Measurements from ENCODE around the gene RBM33.

DNA sequence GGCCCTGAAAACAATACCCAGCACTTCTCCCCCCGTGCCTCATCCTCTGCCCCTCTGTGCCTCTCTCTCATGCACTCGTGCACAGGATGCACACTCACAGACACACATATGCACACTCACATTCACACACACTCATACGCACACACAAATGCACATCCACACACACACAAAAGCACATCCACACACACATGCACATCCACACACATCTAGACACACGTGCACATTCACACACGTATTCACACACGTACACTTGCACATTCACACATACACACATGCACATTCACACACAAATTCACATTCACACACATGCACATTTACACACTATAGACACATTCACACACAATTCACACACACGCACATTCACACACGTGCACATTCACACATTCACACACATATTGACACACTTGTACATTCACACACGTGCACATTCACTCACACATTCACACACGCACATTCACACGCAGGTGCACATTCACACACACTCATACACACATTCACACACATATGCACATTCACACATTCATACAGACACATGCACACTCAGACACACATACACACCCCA is 148.6 kb downstream of the RBM33 start:
- TF ChIP-seq, protein P1, sequence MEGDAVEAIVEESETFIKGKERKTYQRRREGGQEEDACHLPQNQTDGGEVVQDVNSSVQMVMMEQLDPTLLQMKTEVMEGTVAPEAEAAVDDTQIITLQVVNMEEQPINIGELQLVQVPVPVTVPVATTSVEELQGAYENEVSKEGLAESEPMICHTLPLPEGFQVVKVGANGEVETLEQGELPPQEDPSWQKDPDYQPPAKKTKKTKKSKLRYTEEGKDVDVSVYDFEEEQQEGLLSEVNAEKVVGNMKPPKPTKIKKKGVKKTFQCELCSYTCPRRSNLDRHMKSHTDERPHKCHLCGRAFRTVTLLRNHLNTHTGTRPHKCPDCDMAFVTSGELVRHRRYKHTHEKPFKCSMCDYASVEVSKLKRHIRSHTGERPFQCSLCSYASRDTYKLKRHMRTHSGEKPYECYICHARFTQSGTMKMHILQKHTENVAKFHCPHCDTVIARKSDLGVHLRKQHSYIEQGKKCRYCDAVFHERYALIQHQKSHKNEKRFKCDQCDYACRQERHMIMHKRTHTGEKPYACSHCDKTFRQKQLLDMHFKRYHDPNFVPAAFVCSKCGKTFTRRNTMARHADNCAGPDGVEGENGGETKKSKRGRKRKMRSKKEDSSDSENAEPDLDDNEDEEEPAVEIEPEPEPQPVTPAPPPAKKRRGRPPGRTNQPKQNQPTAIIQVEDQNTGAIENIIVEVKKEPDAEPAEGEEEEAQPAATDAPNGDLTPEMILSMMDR (IDR thresholded peaks at IDR 0.05): no peak
- no peak for TF ChIP-seq POLR2A (IDR thresholded peaks at IDR 0.05)
